ENCODE measurements around the gene DENND1B.

DENND1B gene

GRCh38 chr1:197470330-197470729 lies 304.9 kb downstream of the DENND1B start:
- Histone ChIP-seq H3K27ac (no peak overlapping the region), H3K36me3 (replicated peaks) (no peaks in the 10 kb centered on the region), H3K4me3 (ENCODE audit: low read depth, low read length) (no peak overlapping the region), H3K27me3 (replicated peaks) (no peaks in the 10 kb centered on the region)
- no peak for TF ChIP-seq CTCF (IDR thresholded peaks at IDR 0.05; ENCODE audit: low read depth, low read length, missing control alignments)
- no peak for DNase-seq
- in situ Hi-C loops (cut with HindIII; ENCODE audit: low pct_ligation_motif_present, low sequenced_read_pairs) = no loop called here

- DNase-seq = no peak
- Histone ChIP-seq H3K27me3 (replicated peaks) (no peaks in the 10 kb centered on the region), H3K36me3 (replicated peaks) (no peaks in the 10 kb centered on the region), H3K4me3 (ENCODE audit: low read depth, low read length) (no peak overlapping the region), H3K27ac (no peak overlapping the region)
- no peak for TF ChIP-seq CTCF (IDR thresholded peaks at IDR 0.05; ENCODE audit: low read depth, low read length, missing control alignments)
- in situ Hi-C loops (cut with HindIII; ENCODE audit: low pct_ligation_motif_present, low sequenced_read_pairs) = no loop called here
These were observed 305.6 kb downstream of the DENND1B start for GRCh38 chr1:197469620-197470210.

- no peak for DNase-seq
- in situ Hi-C loops (cut with HindIII; ENCODE audit: low pct_ligation_motif_present, low sequenced_read_pairs) = no loop called here
- no peaks in the 10 kb centered on the region for H3K27me3 ChIP-seq (replicated peaks)
- no peaks in the 10 kb centered on the region for H3K36me3 ChIP-seq (replicated peaks)
- no peak overlapping the region for H3K4me3 ChIP-seq (ENCODE audit: low read depth, low read length)
- no peak for TF ChIP-seq CTCF (IDR thresholded peaks at IDR 0.05; ENCODE audit: low read depth, low read length, missing control alignments)
- no peak overlapping the region for H3K27ac ChIP-seq
These were observed 306.6 kb downstream of the DENND1B start for GRCh38 chr1:197468543-197469175.

GRCh38 chr1:197467881-197468280 lies 307.4 kb downstream of the DENND1B start:
- peak; percentile 37 for DNase-seq
- Histone ChIP-seq H3K4me3 (ENCODE audit: low read depth, low read length) (no peak overlapping the region), H3K36me3 (replicated peaks) (no peaks in the 10 kb centered on the region), H3K27ac (no peak overlapping the region), H3K27me3 (replicated peaks) (no peaks in the 10 kb centered on the region)
- in situ Hi-C loops (cut with HindIII; ENCODE audit: low pct_ligation_motif_present, low sequenced_read_pairs) = no loop called here
- no peak for TF ChIP-seq CTCF (IDR thresholded peaks at IDR 0.05; ENCODE audit: low read depth, low read length, missing control alignments)

- Histone ChIP-seq H3K36me3 (replicated peaks) (no peaks in the 10 kb centered on the region), H3K27ac (no peak overlapping the region), H3K27me3 (replicated peaks) (no peaks in the 10 kb centered on the region), H3K4me3 (ENCODE audit: low read depth, low read length) (no peak overlapping the region)
- DNase-seq = no peak
- TF ChIP-seq CTCF (IDR thresholded peaks at IDR 0.05; ENCODE audit: low read depth, low read length, missing control alignments) = no peak
- in situ Hi-C loops (cut with HindIII; ENCODE audit: low pct_ligation_motif_present, low sequenced_read_pairs) = no loop called here
These were observed 308.5 kb downstream of the DENND1B start for GRCh38 chr1:197466813-197467212.
